ENCODE data around the gene NOTCH1. TPM values are rescaled to one million over a fixed set of nuclear protein-coding genes. Genes with fewer than 3 reads are reported as not detected.
"Not testable (repeated sequence)": the region's sequence is repeated elsewhere in the genome, so short reads cannot be mapped to it uniquely, and the experiment has no call there.

Gene NOTCH1
- total RNA-seq, 1 experiment from 2014 or later, result 3.2 TPM

GRCh38 chr9:136578915-136579649 lies 33.2 kb upstream of the NOTCH1 start:
- DNase-seq (ENCODE audit: low spot score), result no peak

GRCh38 chr9:136578626-136578914 lies 32.7 kb upstream of the NOTCH1 start:
- DNase-seq (ENCODE audit: low spot score), result no peak

GRCh38 chr9:136577941-136578625 lies 32.2 kb upstream of the NOTCH1 start:
- no peak for DNase-seq (ENCODE audit: low spot score)

- peak; percentile 29 for DNase-seq (ENCODE audit: low spot score)
Measured at GRCh38 chr9:136576269-136576626, 30.4 kb upstream of the NOTCH1 start.

- DNase-seq (ENCODE audit: low spot score), result no peak
Measured at GRCh38 chr9:136575626-136576268, 29.9 kb upstream of the NOTCH1 start.

- DNase-seq (ENCODE audit: low spot score), result not testable (repeated sequence)
Measured at GRCh38 chr9:136574606-136575005, 28.8 kb upstream of the NOTCH1 start.

GRCh38 chr9:136572828-136573625 lies 27.2 kb upstream of the NOTCH1 start:
- DNase-seq (ENCODE audit: low spot score), result no peak

GRCh38 chr9:136572003-136572827 lies 26.4 kb upstream of the NOTCH1 start:
- no peak for DNase-seq (ENCODE audit: low spot score)

GRCh38 chr9:136571531-136571930 lies 25.7 kb upstream of the NOTCH1 start:
- no peak for DNase-seq (ENCODE audit: low spot score)

GRCh38 chr9:136570916-136571315 lies 25.1 kb upstream of the NOTCH1 start:
- DNase-seq (ENCODE audit: low spot score), result no peak

GRCh38 chr9:136570191-136570845 lies 24.5 kb upstream of the NOTCH1 start:
- no peak for DNase-seq (ENCODE audit: low spot score)

GRCh38 chr9:136569526-136570148 lies 23.8 kb upstream of the NOTCH1 start:
- DNase-seq (ENCODE audit: low spot score), result no peak

- no peak for DNase-seq (ENCODE audit: low spot score)
Measured at GRCh38 chr9:136568288-136569081, 22.6 kb upstream of the NOTCH1 start.

GRCh38 chr9:136567651-136568287 lies 21.9 kb upstream of the NOTCH1 start:
- DNase-seq (ENCODE audit: low spot score), result peak; percentile 75

- DNase-seq (ENCODE audit: low spot score), result no peak
Measured at GRCh38 chr9:136566901-136567300, 21.1 kb upstream of the NOTCH1 start.

GRCh38 chr9:136566553-136566895 lies 20.7 kb upstream of the NOTCH1 start:
- no peak for DNase-seq (ENCODE audit: low spot score)

GRCh38 chr9:136565715-136566552 lies 20.1 kb upstream of the NOTCH1 start:
- DNase-seq (ENCODE audit: low spot score), result no peak

GRCh38 chr9:136565086-136565714 lies 19.4 kb upstream of the NOTCH1 start:
- DNase-seq (ENCODE audit: low spot score), result no peak
